Vagina (tissue), 2 donors: ENCODE results near the gene ZFYVE9. TPM values are rescaled to one million over a fixed set of nuclear protein-coding genes. Genes with fewer than 3 reads are reported as not detected.

Experiments used
- DNase-seq, 2 donors: peaks; one replicate each; pipeline ENCODE4 v3.0.0-alpha.2; 2017; ENCODE audit errors: extremely low spot score in 2 of 2
- H3K27ac ChIP-seq: fragments of 200-600 bp; sonication (generic); one replicate; pipeline ENCODE4 v1.5.1; 2019
- H3K27me3 ChIP-seq: fragments of 200-600 bp; sonication (generic); one replicate; pipeline ENCODE4 v1.5.1; 2019
- H3K36me3 ChIP-seq, 2 donors: fragments of 200-600 bp; sonication (generic); one replicate each; pipeline ENCODE4 v1.5.1; 2017 to 2019
- H3K4me1 ChIP-seq: fragments of 200-600 bp; sonication (generic); one replicate; pipeline ENCODE4 v1.5.1; 2019
- H3K4me3 ChIP-seq, 2 donors: fragments of 200-600 bp; sonication (generic); 1 replicate in 1 of 2; 2 replicates in 1 of 2; pipeline ENCODE4 v1.5.1; 2016 to 2019
- H3K9me3 ChIP-seq: fragments of 200-600 bp; sonication (generic); one replicate; pipeline ENCODE4 v1.5.1; 2019
- CTCF ChIP-seq, 3 experiments: fragments of 450-650 bp in 2 of 3; fragments of 200-600 bp in 1 of 3; sonication (generic) in 1 of 3; IDR thresholded peaks; one replicate each; pipeline ENCODE4 v1.5.1; 2017 to 2019; ENCODE audit warnings: antibody characterized with exemption in 3 of 3, mild to moderate bottlenecking in 2 of 3, moderate library complexity in 2 of 3
- POLR2A ChIP-seq, 2 donors: fragments of 450-650 bp; IDR thresholded peaks; one replicate each; pipeline ENCODE4 v1.6.1; 2017; ENCODE audit warnings: antibody characterized with exemption in 2 of 2, mild to moderate bottlenecking in 2 of 2, moderate library complexity in 2 of 2
- POLR2AphosphoS5 ChIP-seq, 2 donors: sonication (generic); formaldehyde crosslinking; IDR thresholded peaks; one replicate each; pipeline ENCODE4 v1.9.0; 2017; ENCODE audit warnings: antibody characterized with exemption in 2 of 2, mild to moderate bottlenecking in 2 of 2, low read depth in 1 of 2; ENCODE audit not compliant: insufficient read depth in 1 of 2
- intact Hi-C: fragments of 100-400 bp; cut with DNase I; formaldehyde crosslinking; loops from one replicate; pipeline ENCODE4 v1.15.1; 2023
- total RNA-seq: library from RNA; depleted of rRNA; stranded (reverse); fragments of >200 nt; gene quantifications from one replicate; pipeline ENCODE4 v1.2.3, GENCODE V29; 2016

Gene ZFYVE9
- total RNA-seq, 1 donor from 2014 or later = 30.2 TPM

GRCh38 chr1:52288286-52288685 is 146.4 kb downstream of the ZFYVE9 start:
- no peaks in the 10 kb centered on the region for H3K4me1 ChIP-seq
- no peak for DNase-seq
- no peaks in the 10 kb centered on the region for H3K36me3 ChIP-seq
- H3K27me3 ChIP-seq = no peaks in the 10 kb centered on the region
- H3K4me3 ChIP-seq = no peak overlapping the region
- no peak overlapping the region for H3K27ac ChIP-seq
- no peaks in the 10 kb centered on the region for H3K9me3 ChIP-seq
- intact Hi-C loops = no loop called here
- no peak for TF ChIP-seq POLR2AphosphoS5 (IDR thresholded peaks at IDR 0.05; ENCODE audit: insufficient read depth in 1 of 2, low read depth in 1 of 2)
- TF ChIP-seq CTCF (IDR thresholded peaks at IDR 0.05) = no peak
- no peak for TF ChIP-seq POLR2A (IDR thresholded peaks at IDR 0.05)

- Histone ChIP-seq H3K4me1 (no peaks in the 10 kb centered on the region), H3K36me3 (no peaks in the 10 kb centered on the region), H3K27me3 (no peaks in the 10 kb centered on the region), H3K4me3 (no peak overlapping the region), H3K27ac (no peak overlapping the region), H3K9me3 (no peaks in the 10 kb centered on the region)
- TF ChIP-seq POLR2A (IDR thresholded peaks at IDR 0.05) = no peak
- TF ChIP-seq CTCF (IDR thresholded peaks at IDR 0.05) = no peak
- TF ChIP-seq POLR2AphosphoS5 (IDR thresholded peaks at IDR 0.05; ENCODE audit: insufficient read depth in 1 of 2, low read depth in 1 of 2) = no peak
- DNase-seq = no peak
- intact Hi-C loops = no loop called here
Measured at GRCh38 chr1:52294580-52294979, 152.7 kb downstream of the ZFYVE9 start.

GRCh38 chr1:52296345-52296744 is 154.5 kb downstream of the ZFYVE9 start:
- no peak overlapping the region for H3K27ac ChIP-seq
- DNase-seq = no peak
- no peaks in the 10 kb centered on the region for H3K4me1 ChIP-seq
- intact Hi-C loops = no loop called here
- H3K36me3 ChIP-seq = no peaks in the 10 kb centered on the region
- TF ChIP-seq POLR2AphosphoS5 (IDR thresholded peaks at IDR 0.05; ENCODE audit: insufficient read depth in 1 of 2, low read depth in 1 of 2) = no peak
- no peak for TF ChIP-seq POLR2A (IDR thresholded peaks at IDR 0.05)
- TF ChIP-seq CTCF (IDR thresholded peaks at IDR 0.05) = peak; percentile 17 to 63 (median 49)
- H3K9me3 ChIP-seq = no peaks in the 10 kb centered on the region
- no peaks in the 10 kb centered on the region for H3K27me3 ChIP-seq
- H3K4me3 ChIP-seq = no peak overlapping the region

GRCh38 chr1:52305417-52306226 is 163.7 kb downstream of the ZFYVE9 start:
- H3K36me3 ChIP-seq = peaks cover 0 to 8% of the 10 kb centered on the region in 2 donors
- TF ChIP-seq POLR2A (IDR thresholded peaks at IDR 0.05) = no peak
- no peak for TF ChIP-seq POLR2AphosphoS5 (IDR thresholded peaks at IDR 0.05; ENCODE audit: insufficient read depth in 1 of 2, low read depth in 1 of 2)
- TF ChIP-seq CTCF (IDR thresholded peaks at IDR 0.05) = no peak

More at GRCh38 chr1:52305417-52306226, 163.7 kb downstream of the ZFYVE9 start:
- H3K4me3 ChIP-seq = no peak overlapping the region
- no peaks in the 10 kb centered on the region for H3K27me3 ChIP-seq
- H3K9me3 ChIP-seq = no peaks in the 10 kb centered on the region
- DNase-seq = no peak
- H3K4me1 ChIP-seq = no peaks in the 10 kb centered on the region
- intact Hi-C loops = no loop called here
- no peak overlapping the region for H3K27ac ChIP-seq
